Skeletal muscle satellite cell (primary cell): ENCODE data around the gene CLIC1.

ENCODE experiments used
- H3K27me3 ChIP-seq: 2 replicates; pipeline ENCODE4 v1.7.0; 2013; ENCODE audit warnings: low read length; ENCODE audit not compliant: control insufficient read depth, insufficient read depth
- H3K36me3 ChIP-seq: 2 replicates; pipeline ENCODE4 v1.7.0; 2013; ENCODE audit warnings: mild to moderate bottlenecking, control low read depth, low read length; ENCODE audit not compliant: insufficient read depth
- H3K4me1 ChIP-seq: 2 replicates; pipeline ENCODE4 v1.7.0; 2013; ENCODE audit warnings: low read length; ENCODE audit not compliant: control insufficient read depth, insufficient read depth
- H3K4me2 ChIP-seq: 2 replicates; pipeline ENCODE4 v1.7.0; 2013; ENCODE audit warnings: mild to moderate bottlenecking, low read length
- H3K4me3 ChIP-seq: 2 replicates; pipeline ENCODE4 v1.7.0; 2013; ENCODE audit warnings: low read length
- H3K9ac ChIP-seq: 2 replicates; pipeline ENCODE4 v1.7.0; 2013; ENCODE audit warnings: mild to moderate bottlenecking, low read depth, low read length, moderate library complexity
- H3K9me3 ChIP-seq: replicated peaks from 2 replicates; pipeline ENCODE4 v1.7.0; 2013; ENCODE audit warnings: mild to moderate bottlenecking, control low read depth, low read length

Gene CLIC1

DNA sequence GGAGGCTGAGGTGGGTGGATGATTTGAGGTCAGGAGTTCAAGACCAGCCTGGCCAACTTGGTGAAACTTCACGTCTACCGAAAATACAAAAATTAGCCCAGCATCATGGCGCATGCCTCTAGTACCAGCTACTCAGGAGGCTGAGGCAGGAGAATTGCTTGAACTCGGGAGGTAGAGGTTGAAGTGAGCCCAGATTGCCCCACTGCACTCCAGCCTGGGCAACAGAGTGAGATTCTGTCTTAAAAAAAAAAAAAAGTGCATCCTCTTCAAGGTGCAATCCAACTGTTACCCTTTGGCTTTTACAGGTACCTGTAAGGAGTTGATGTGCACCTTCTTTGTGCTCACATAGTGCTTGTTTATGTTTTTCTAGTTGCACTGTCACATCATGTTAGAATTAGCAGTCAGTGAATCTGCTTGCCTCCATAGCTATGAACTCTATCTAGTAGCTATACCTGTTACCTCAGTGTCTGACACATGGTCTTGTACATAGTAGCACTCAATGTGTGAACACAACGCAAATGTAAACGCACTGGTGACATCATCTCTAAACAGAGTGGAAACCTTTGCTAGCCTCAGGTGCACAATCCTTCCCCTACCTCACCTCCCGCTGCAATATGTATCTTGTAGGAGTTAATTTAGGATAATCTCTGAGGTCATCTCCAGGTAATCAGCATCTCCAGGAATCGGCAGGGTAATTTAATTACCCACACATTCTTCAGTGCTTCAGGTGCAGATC, 13.1 kb upstream of the CLIC1 start:
- peaks cover 6% of the 10 kb centered on the region for H3K36me3 ChIP-seq
- no peaks in the 10 kb centered on the region for H3K27me3 ChIP-seq
- no peaks in the 10 kb centered on the region for H3K9me3 ChIP-seq
- H3K4me3 ChIP-seq: no peak overlapping the region
- H3K4me1 ChIP-seq: peaks cover 15% of the 10 kb centered on the region
- H3K9ac ChIP-seq: no peak overlapping the region
- H3K4me2 ChIP-seq: no peak overlapping the region

DNA sequence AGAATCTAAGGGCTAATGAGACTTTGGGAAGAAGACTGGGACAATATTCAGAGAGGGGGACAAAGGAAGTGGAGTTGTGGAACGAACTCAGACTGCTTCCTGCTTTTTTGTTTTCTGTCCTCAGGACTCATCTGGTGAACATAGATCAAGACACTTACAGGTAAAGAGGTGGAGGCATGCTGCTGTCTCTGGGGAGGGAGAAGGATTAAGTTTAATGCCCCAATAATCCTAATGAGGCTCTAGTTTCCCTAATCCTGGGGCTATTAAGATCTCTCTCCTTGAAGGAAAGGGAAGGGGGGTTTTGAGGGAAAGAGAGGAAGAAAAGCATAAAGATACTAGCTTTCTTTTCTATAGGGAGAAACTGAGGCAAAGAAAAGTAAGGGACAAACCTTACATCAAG, 8.1 kb upstream of the CLIC1 start:
- Histone ChIP-seq H3K9me3 (no peaks in the 10 kb centered on the region), H3K4me3 (no peak overlapping the region), H3K4me1 (peaks cover under 1% of the 10 kb centered on the region), H3K27me3 (no peaks in the 10 kb centered on the region), H3K4me2 (no peak overlapping the region), H3K9ac (no peak overlapping the region), H3K36me3 (peaks cover 11% of the 10 kb centered on the region)

- no peaks in the 10 kb centered on the region for H3K9me3 ChIP-seq
- H3K4me1 ChIP-seq: peaks cover 14% of the 10 kb centered on the region
- no peak overlapping the region for H3K9ac ChIP-seq
- peaks cover 9% of the 10 kb centered on the region for H3K36me3 ChIP-seq
- no peak overlapping the region for H3K4me2 ChIP-seq
- H3K4me3 ChIP-seq: no peak overlapping the region
- H3K27me3 ChIP-seq: no peaks in the 10 kb centered on the region
These were observed 6.6 kb upstream of the CLIC1 start for GRCh38 chr6:31742894-31743293.

DNA sequence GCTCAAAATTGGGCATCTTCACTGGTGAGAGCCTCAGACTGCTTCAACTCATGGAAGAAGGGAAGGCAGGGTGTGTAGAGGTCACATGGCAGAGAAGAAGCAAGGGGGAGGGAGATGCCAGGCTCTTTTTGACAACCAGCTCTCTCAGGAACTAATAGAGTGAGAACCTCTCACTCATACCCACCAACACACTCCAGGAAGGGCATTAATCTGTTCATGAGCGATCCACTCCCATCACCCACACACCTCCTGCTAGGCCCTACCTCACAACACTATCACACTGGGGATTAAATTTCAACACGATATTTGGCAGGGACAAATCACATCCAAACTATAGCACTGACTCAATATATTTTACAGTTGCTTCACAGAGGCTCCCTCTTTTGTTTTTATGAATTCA, 5.5 kb upstream of the CLIC1 start:
- Histone ChIP-seq H3K4me1 (peaks cover 24% of the 10 kb centered on the region), H3K36me3 (peaks cover 8% of the 10 kb centered on the region)

DNA sequence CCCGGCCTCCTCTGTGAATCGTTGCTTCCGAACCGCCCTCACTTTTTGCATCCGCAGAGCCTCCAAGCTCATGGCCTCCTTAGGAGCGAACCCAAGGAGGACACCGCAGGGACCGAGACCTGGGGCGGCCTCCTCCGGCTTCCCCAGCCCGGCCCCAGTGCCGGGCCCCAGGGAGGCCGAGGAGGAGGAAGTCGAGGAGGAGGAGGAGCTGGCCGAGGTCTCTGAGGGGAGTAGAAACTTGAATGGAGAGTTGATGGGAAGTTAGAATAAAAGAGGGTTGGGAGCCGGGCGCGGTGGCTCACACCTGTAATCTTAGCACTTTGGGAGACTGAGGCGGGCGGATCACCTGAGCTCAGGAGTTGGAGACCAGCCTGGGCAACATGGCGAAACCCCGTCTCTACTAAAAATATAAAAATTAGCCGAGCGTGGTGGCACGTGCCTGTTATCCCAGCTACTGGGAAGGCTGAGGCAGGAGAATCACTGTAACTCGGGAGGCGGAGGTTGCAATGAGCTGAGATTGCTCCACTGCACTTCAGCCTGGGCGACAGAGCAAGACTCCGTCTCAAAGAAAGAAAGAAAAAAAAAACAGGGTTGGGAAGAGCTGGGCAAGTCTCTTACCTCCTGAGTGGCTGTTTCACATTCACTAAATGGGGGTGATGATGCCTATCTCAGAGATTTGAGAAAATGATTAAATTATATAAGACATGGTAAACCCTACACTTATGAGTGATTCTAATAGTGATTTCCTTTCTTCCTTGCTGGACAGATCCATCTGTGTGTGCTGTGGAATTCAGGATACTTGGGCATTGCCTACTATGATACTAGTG, 4.3 kb upstream of the CLIC1 start:
- Histone ChIP-seq H3K4me1 (peaks cover 28% of the 10 kb centered on the region), H3K9me3 (no peaks in the 10 kb centered on the region), H3K4me3 (peak overlapping the region; percentile 95), H3K36me3 (peaks cover 8% of the 10 kb centered on the region), H3K9ac (peak overlapping the region; percentile 90), H3K27me3 (no peaks in the 10 kb centered on the region), H3K4me2 (peak overlapping the region; percentile 97)

More for the DNA sequence above, 5.5 kb upstream of the CLIC1 start:
- H3K9me3 ChIP-seq: no peaks in the 10 kb centered on the region
- no peaks in the 10 kb centered on the region for H3K27me3 ChIP-seq
- H3K9ac ChIP-seq: no peak overlapping the region
- H3K4me2 ChIP-seq: no peak overlapping the region
- H3K4me3 ChIP-seq: no peak overlapping the region

- H3K4me3 ChIP-seq: peak within 1 kb of the TSS; percentile 95
- H3K9ac ChIP-seq: peak within 1 kb of the TSS; percentile 90
- no peaks in the 10 kb centered on the region for H3K27me3 ChIP-seq
- peaks cover 8% of the 10 kb centered on the region for H3K36me3 ChIP-seq
- H3K9me3 ChIP-seq: no peaks in the 10 kb centered on the region
- H3K4me2 ChIP-seq: peak within 1 kb of the TSS; percentile 97
- peaks cover 28% of the 10 kb centered on the region for H3K4me1 ChIP-seq
These were observed 3.5 kb upstream of the CLIC1 start, which contains the start of gene MSH5 for GRCh38 chr6:31739639-31740396. TSS of gene MSH5 (plus strand) at chr6:31740005. CDS start at chr6:31740467, 462 bp downstream.

GRCh38 chr6:31737991-31738979, 2.0 kb upstream of the CLIC1 start:
- H3K36me3 ChIP-seq: peaks cover 21% of the 10 kb centered on the region
- H3K4me2 ChIP-seq: peak overlapping the region; percentile 78
- no peaks in the 10 kb centered on the region for H3K27me3 ChIP-seq
- peak overlapping the region; percentile 51 for H3K4me3 ChIP-seq
- no peaks in the 10 kb centered on the region for H3K9me3 ChIP-seq
- peaks cover 40% of the 10 kb centered on the region for H3K4me1 ChIP-seq
- H3K9ac ChIP-seq: peak overlapping the region; percentile 75

DNA sequence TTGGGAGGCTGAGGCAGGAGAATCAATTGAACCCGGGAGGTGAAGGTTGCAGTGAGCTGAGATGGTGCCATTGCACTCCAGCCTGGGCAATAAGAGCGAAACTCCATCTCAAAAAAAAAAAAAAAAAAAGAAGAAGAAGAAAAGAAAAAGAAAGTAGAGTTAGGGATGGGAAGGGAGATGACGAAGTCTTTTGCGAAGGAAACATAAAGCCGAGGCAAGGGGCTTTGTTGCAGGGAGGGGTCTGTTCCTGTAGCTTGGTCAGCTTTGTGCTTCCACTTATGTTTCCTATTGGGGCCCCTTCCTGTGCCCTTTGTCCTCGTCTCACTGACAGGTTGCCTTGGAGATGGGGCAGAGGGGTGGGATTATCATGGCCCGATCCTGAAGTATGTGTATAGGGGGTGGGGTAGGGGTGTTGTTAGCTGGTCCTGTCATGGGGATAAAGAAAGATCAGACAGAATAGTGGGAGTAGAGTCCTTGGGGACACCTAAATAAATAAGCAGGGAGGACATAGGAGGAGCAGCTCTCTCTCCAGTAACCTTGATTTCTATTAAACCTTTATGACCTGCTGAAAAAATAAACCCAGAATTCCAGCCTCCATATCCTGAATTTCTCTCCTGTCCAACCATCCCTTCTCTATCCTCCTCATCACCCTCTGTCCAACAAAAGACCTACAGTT, 1.1 kb upstream of the CLIC1 start:
- H3K36me3 ChIP-seq: peaks cover 24% of the 10 kb centered on the region
- peak overlapping the region; percentile 75 for H3K9ac ChIP-seq
- peak overlapping the region; percentile 78 for H3K4me2 ChIP-seq
- H3K9me3 ChIP-seq: no peaks in the 10 kb centered on the region
- peak overlapping the region; percentile 51 for H3K4me3 ChIP-seq
- peaks cover 42% of the 10 kb centered on the region for H3K4me1 ChIP-seq
- H3K27me3 ChIP-seq: no peaks in the 10 kb centered on the region

DNA sequence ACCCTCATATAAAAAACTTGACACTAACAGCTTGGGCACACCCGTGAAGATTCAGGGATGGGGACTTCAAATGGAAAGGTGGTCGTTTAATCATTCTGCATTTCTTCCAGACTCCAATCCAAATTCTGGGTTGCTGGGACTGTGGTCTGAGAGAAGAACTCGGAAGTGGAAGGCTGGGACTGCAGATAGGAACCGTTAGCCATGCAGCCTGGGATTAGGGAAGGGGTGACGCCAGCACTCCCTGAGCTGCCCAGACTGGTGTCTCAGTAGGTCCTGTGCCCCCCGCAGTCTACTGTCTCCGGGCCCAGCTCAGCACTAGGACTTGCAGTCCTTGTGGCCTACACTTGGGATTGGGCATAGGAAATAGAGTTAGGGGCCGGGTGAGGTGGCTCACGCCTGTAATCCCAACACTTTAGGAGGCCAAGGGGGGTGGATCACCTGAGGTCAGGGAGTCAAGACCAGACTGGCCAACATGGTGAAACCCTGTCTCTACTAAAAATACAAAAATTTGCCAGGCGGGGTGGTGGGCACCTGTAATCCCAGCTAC, 511 bp upstream of the CLIC1 start:
- H3K4me1 ChIP-seq: peaks cover 42% of the 10 kb centered on the region
- H3K9ac ChIP-seq: peak overlapping the region; percentile 96
- H3K4me2 ChIP-seq: peak overlapping the region; percentile 92
- H3K9me3 ChIP-seq: no peaks in the 10 kb centered on the region
- H3K4me3 ChIP-seq: peak overlapping the region; percentile 86
- H3K27me3 ChIP-seq: no peaks in the 10 kb centered on the region
- peaks cover 27% of the 10 kb centered on the region for H3K36me3 ChIP-seq
